ENCODE results near the gene CCDC8. TPM values are rescaled to one million over a fixed set of nuclear protein-coding genes. Genes with fewer than 3 reads are reported as not detected.

CCDC8 gene
- total and polyA plus RNA-seq, 2 of the 4 experiments (the other 2 are of a cell fraction), result 9.3 to 10.2 TPM

GRCh38 chr19:46376241-46377153 is 36.9 kb downstream of the CCDC8 start:
- dilution Hi-C loops (cut with HindIII; ENCODE audit: low sequenced_read_pairs, unreplicated experiment) (no loop called here), intact Hi-C loops (cut with micrococcal nuclease) (no loop called here), in situ Hi-C loops (cut with MboI; ENCODE audit: low sequenced_read_pairs) (no loop called here)
- Histone ChIP-seq H3K9ac (ENCODE audit: low read depth, low read length) (no peak overlapping the region), H2BK20ac (ENCODE audit: low read depth, low read length) (no peak overlapping the region), H3K4ac (ENCODE audit: low read depth, low read length) (no peak overlapping the region), H3K79me1 (ENCODE audit: low read depth in 1 of 2, low read length in 2 of 2) (peaks cover 37 to 82% of the 10 kb centered on the region in 2 experiments), H3K14ac (replicated peaks; ENCODE audit: low read depth, low read length) (no peak overlapping the region), H2BK5ac (ENCODE audit: low read depth, low read length, poor library complexity, severe bottlenecking) (no peak overlapping the region), H2AK9ac (replicated peaks; ENCODE audit: low read depth, low read length, poor library complexity) (no peak overlapping the region), H3K4me2 (ENCODE audit: low read depth, low read length) (no peak overlapping the region), H4K8ac (ENCODE audit: low read depth in 2 of 2, low read length in 2 of 2) (no peak overlapping the region), H3K9me1 (ENCODE audit: insufficient read depth, low read length) (peaks cover 29% of the 10 kb centered on the region), H3K27ac (ENCODE audit: insufficient read depth, low read length) (no peak overlapping the region), H2AK5ac (ENCODE audit: low read depth, low read length) (no peak overlapping the region), H2AFZ (replicated peaks; ENCODE audit: low read length, poor library complexity) (no peak overlapping the region), H3K4me1 (ENCODE audit: control insufficient read depth, insufficient read depth, low read length) (peaks cover 18% of the 10 kb centered on the region), H2BK120ac (ENCODE audit: low read depth, low read length) (no peak overlapping the region), H4K20me1 (ENCODE audit: insufficient read depth, low read length) (peaks cover 19% of the 10 kb centered on the region), H3K36me3 (ENCODE audit: control insufficient read depth, insufficient read depth, low read length) (peaks cover 19% of the 10 kb centered on the region), H3K18ac (ENCODE audit: low read depth, low read length) (no peak overlapping the region), H2BK15ac (ENCODE audit: low read depth, low read length) (no peak overlapping the region), H4K91ac (ENCODE audit: insufficient read depth, low read depth, low read length) (no peak overlapping the region), H3K27me3 (ENCODE audit: control insufficient read depth, insufficient read depth, low read length) (no peaks in the 10 kb centered on the region), H3K56ac (ENCODE audit: extremely low read depth, insufficient read depth, low read length) (no peak overlapping the region), H3K23ac (ENCODE audit: low read depth, low read length) (no peak overlapping the region), H3K4me3 (ENCODE audit: insufficient read depth, low read depth, low read length) (no peak overlapping the region), H4K5ac (ENCODE audit: low read depth, low read length) (no peak overlapping the region), H3K9me3 (ENCODE audit: control insufficient read depth, insufficient read depth, low read length) (no peaks in the 10 kb centered on the region)
- BruUV-seq (replicated peaks), result no TSS peak
- TF ChIP-seq USF2 (IDR thresholded peaks at IDR 0.05; ENCODE audit: low read depth, low read length) (no peak), NFE2L2 (IDR thresholded peaks at IDR 0.05; ENCODE audit: low read depth, low read length) (no peak), SMC3 (IDR thresholded peaks at IDR 0.05; ENCODE audit: low read depth, low read length) (no peak), MAZ (IDR thresholded peaks at IDR 0.05; ENCODE audit: borderline replicate concordance, low read depth, low read length) (no peak), RCOR1 (IDR thresholded peaks at IDR 0.05; ENCODE audit: insufficient replicate concordance, low read length) (no peak), BHLHE40 (IDR thresholded peaks at IDR 0.05; ENCODE audit: low read depth, low read length) (no peak), RAD21 (IDR thresholded peaks at IDR 0.05; ENCODE audit: low read length) (no peak), CHD1 (IDR thresholded peaks at IDR 0.05; ENCODE audit: low read depth, low read length) (no peak), CTCF (conservative IDR thresholded peaks at IDR 0.05; ENCODE audit: low read depth, low read length) (no peak)
- ATAC-seq (ENCODE audit: low read depth) (no peak), DNase-seq (no peak)
- CTCF ChIA-PET, result no interaction called here
- POLR2A ChIA-PET (ENCODE audit: unreplicated experiment), result no interaction called here
- WGBS, 2 experiments (ENCODE audit: extremely low coverage in 2 of 2, insufficient read length in 1 of 2), result 95% methylated on average over 14 of the region's 20 CpGs; no CpG with 5 or more reads in 1 of the 2 experiments

Measured in IMR-90 (cell line).